GM18868 (cell line): ENCODE results near the gene IL34.
"Not testable (repeated sequence)": the region's sequence is repeated elsewhere in the genome, so short reads cannot be mapped to it uniquely, and the experiment has no call there.

Source experiments
- ATAC-seq: cut with Tn5 transposase; IDR thresholded peaks from one replicate; pipeline ENCODE4 v1.9.1; 2021; ENCODE audit warnings: mild to moderate bottlenecking, moderate library complexity; ENCODE audit not compliant: unreplicated experiment

The IL34 gene

GRCh38 chr16:70630960-70631745 lies 15.2 kb upstream of the IL34 start:
- no peak for ATAC-seq

DNA sequence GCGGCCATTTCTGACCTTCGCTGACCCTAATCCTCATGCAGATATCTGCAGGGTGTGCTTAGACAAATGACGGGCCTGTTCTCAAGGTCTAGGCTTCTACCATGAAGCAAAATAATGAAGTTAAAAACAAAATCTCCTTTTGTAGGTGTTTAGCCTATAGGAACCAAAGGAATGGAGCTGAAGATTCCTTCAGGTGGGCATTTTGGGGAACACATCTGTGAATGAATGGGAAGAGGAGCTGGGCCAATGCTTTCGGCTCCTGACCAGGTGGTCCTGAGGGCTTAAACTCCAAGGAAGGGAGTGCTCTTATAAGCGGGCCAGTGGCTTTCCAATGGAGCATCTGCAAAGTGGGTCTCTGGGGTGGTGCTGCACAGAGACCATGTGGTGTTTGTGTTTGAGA lies 14.1 kb upstream of the IL34 start:
- no peak for ATAC-seq

- not testable (repeated sequence) for ATAC-seq
These were observed 12.7 kb upstream of the IL34 start for GRCh38 chr16:70633617-70634016.

DNA sequence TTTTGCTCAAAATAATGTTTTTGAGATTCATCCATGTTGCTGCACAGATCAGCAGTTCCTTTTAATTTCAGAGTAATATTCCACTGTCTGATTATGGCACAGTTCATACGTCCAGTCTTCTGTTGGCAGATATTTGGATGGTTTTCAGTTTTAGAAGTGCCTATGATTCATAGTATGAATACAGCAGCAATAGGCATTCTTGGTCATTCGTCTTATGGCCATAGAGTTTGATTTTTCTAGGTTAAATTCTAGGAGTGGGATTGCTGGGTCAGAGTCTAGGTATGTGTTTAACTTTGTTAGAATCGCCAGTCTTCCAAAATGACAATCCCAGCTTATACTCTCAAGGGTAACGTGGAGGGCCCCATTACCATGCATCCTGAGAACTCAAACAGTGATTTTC lies 11.5 kb upstream of the IL34 start:
- no peak for ATAC-seq

- ATAC-seq, result no peak
These were observed 10.9 kb upstream of the IL34 start for GRCh38 chr16:70635336-70636016.

- no peak for ATAC-seq
These were observed 7.3 kb upstream of the IL34 start for GRCh38 chr16:70638814-70639792.

- no peak for ATAC-seq
These were observed 3.7 kb upstream of the IL34 start for GRCh38 chr16:70642633-70643032.

GRCh38 chr16:70643264-70643663 lies 3.1 kb upstream of the IL34 start:
- ATAC-seq, result not testable (repeated sequence)

GRCh38 chr16:70644763-70645597 lies 1.4 kb upstream of the IL34 start:
- no peak for ATAC-seq

- ATAC-seq, result no peak
These were observed 1.3 kb downstream of the IL34 start for GRCh38 chr16:70647441-70648359.

DNA sequence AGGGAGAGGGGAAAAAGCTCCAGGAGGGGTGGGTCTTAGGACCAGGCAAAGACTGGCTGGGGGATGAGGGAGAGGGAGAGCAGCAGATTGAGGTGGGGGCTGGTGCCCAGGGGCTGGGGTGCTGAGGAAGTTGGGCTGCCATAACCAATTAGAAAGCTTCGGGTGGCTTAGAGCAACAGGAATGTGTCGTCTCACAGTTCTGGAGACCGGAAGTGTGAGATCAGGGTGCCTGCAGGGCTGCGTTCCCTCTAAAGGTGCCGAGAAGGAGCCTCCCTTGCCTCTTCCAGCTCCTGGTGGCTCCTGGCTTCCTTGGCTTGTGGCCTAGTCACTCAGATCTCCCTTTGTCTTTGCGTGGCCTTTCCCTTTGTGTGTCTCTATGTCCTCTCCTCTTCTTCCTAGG lies 2.2 kb downstream of the IL34 start:
- no peak for ATAC-seq

- ATAC-seq, result no peak
These were observed 2.9 kb downstream of the IL34 start for GRCh38 chr16:70649300-70649699.

GRCh38 chr16:70650216-70650615 lies 3.9 kb downstream of the IL34 start:
- no peak for ATAC-seq

- no peak for ATAC-seq
These were observed 5.2 kb downstream of the IL34 start for GRCh38 chr16:70651524-70651923.

DNA sequence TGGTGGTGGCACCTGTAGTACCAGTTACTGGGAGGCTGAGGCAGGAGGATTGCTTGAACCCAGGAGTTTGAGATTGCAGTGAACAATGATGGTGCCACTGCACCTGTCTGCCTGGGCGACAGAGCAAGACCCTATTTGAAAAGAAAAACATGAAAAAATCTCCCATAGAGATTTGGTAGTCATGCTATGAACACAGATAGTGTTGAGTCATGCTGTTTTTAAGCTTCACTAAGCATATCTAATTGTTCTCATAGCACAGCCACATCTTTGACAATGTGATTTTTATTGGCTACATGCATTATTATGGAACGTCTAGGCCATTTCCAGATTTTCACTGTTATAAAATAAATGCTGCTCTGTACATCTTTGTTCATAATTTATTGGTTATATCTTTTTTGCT lies 6.0 kb downstream of the IL34 start:
- no peak for ATAC-seq

- ATAC-seq, result peak; percentile 12
These were observed 7.0 kb downstream of the IL34 start for GRCh38 chr16:70653406-70653805.

GRCh38 chr16:70653809-70654771 lies 7.7 kb downstream of the IL34 start:
- peak; percentile 63 for ATAC-seq

- ATAC-seq, result no peak
These were observed 9.8 kb downstream of the IL34 start for GRCh38 chr16:70656065-70656711.
